HK-2 (cell line): ENCODE data around the gene ANKRD65.
"Not testable (repeated sequence)": the region's sequence is repeated elsewhere in the genome, so short reads cannot be mapped to it uniquely, and the experiment has no call there.

Experiments
- DNase-seq: peaks from one replicate; pipeline ENCODE4 v3.0.0-alpha.2; 2018; ENCODE audit not compliant: unreplicated experiment

Gene ANKRD65

GRCh38 chr1:1430114-1430982, 9.3 kb upstream of the ANKRD65 start:
- DNase-seq, result no peak

GRCh38 chr1:1429671-1430073, 8.6 kb upstream of the ANKRD65 start:
- DNase-seq, result no peak

GRCh38 chr1:1428967-1429366, 7.9 kb upstream of the ANKRD65 start:
- DNase-seq, result not testable (repeated sequence)

- DNase-seq, result no peak
These were observed 7.1 kb upstream of the ANKRD65 start for GRCh38 chr1:1428174-1428573.

GRCh38 chr1:1427820-1428148, 6.7 kb upstream of the ANKRD65 start:
- no peak for DNase-seq

GRCh38 chr1:1427106-1427819, 6.2 kb upstream of the ANKRD65 start:
- no peak for DNase-seq

GRCh38 chr1:1426496-1427105, 5.5 kb upstream of the ANKRD65 start:
- no peak for DNase-seq

- DNase-seq, result no peak
These were observed 4.8 kb upstream of the ANKRD65 start for GRCh38 chr1:1425753-1426495.

GRCh38 chr1:1425426-1425752, 4.3 kb upstream of the ANKRD65 start:
- DNase-seq, result no peak

GRCh38 chr1:1424707-1425106, 3.6 kb upstream of the ANKRD65 start:
- no peak for DNase-seq

GRCh38 chr1:1423245-1423597, 2.1 kb upstream of the ANKRD65 start:
- DNase-seq, result no peak

GRCh38 chr1:1422465-1423244, 1.6 kb upstream of the ANKRD65 start:
- DNase-seq, result no peak

GRCh38 chr1:1421907-1422464, 910 bp upstream of the ANKRD65 start:
- no peak for DNase-seq

GRCh38 chr1:1420654-1421141, 378 bp downstream of the ANKRD65 start:
- DNase-seq, result no peak

GRCh38 chr1:1419813-1420653, 1.0 kb downstream of the ANKRD65 start:
- DNase-seq, result no peak

- DNase-seq, result no peak
These were observed 1.7 kb downstream of the ANKRD65 start for GRCh38 chr1:1419363-1419812.

- DNase-seq, result no peak
These were observed 2.4 kb downstream of the ANKRD65 start for GRCh38 chr1:1418464-1419362.

GRCh38 chr1:1417825-1418463, 3.1 kb downstream of the ANKRD65 start:
- not testable (repeated sequence) for DNase-seq
